Epidermal melanocyte (primary cell): Measurements from ENCODE around the gene B3GALT5.
A peak's percentile ranks its signal among the peaks of the same experiment; 100 is the strongest.
"Not testable (repeated sequence)": the region's sequence is repeated elsewhere in the genome, so short reads cannot be mapped to it uniquely, and the experiment has no call there.

Source experiments
- DNase-seq: peaks from one replicate; pipeline ENCODE4 v3.0.0; 2011; ENCODE audit warnings: low spot score; ENCODE audit not compliant: insufficient read length

Gene B3GALT5

DNA sequence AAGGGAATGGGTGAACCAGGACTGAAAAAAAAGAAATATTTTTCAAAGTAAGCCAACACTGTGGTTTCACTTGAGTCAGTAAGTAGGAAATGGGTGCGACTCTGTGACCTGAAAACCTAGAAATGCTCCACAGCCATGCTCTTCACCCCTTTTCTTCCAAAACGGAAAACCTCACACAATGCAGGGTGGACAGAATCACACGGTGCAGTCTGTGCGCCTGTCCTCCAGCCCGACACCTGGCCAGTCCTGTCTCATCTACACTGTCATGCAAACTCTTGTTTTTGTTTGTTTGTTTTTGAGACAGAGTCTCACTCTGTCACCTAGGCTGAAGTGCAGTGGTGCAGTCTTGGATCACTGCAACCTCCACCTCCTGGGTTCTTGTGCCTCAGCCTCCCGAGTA is 53.3 kb downstream of the B3GALT5 start:
- DNase-seq, result no peak

DNA sequence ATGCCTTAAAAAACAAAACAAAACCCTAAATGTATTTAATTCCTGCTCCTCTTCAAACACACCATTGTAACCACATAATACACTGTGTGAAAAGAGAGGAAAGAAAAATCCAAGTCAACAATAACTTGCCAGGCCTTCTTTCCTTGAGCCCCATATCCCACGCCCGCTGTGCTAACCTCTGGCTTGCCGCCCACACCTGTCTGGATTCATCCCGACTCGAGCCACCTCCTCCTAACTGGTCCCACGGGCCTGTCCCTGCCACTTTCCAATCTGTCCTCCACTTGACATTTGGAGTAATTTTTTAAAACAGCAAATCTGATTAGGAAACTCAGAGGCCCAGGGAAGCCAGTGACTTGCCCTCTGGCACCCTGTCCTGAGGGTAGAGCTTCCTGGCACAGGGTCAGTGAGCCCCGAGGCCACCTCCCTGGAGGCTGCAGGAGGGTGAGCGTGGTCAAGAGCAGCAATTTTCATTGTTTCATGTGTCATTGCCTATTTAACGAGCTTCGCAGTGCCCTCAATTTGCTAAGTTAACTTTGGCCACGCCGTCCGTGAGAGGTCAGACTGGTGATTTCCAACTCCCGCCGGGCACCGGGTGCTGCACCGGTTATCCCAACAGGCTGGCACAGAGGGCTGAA is 54.1 kb downstream of the B3GALT5 start:
- no peak for DNase-seq

DNA sequence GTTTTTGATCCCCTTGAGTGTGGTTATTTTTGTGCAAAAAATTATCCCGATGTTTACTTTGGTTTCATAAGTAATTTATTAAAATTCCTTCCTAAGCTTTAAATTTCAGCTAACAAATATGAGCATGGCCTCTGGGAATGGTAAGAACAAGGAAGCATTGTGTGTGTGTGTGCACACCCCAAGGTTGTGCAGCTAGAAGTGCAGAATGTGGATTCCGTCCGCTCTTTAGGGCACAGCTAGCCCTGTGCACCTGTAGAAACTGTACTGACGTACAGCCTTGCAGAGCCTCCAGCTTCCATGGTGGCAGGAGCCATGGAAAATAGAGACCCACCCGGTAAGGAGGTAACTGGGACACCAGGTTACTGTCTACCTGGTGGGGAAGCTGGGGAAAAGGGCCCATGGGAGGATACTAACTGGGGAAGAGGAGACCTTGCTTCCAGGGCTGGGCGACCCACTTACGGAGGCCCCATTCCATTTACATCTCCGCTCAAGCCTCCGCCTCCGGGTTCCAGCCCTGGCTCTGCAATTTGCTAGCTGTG is 54.7 kb downstream of the B3GALT5 start:
- no peak for DNase-seq

DNA sequence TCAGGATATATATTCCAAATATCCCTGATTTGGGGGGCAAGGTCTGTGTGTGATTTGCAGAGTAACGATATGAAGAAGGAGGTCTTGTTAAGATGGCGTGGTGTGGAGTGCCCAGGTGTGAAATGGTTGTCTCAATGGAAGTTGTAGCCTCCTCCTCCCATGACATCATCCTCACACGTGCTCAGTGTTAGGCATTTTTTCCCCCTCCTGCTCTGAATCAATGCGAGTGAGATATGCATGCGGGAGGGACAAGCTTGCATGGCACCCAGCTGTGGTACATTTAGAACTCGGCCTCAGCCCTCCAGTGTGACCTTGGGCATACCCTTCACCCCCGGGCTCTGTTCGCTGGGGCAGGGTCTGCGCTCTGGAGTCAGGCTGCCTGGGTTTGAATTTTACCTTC is 55.6 kb downstream of the B3GALT5 start:
- no peak for DNase-seq

- no peak for DNase-seq
Measured at GRCh38 chr21:39669485-39669884, 56.7 kb downstream of the B3GALT5 start.

DNA sequence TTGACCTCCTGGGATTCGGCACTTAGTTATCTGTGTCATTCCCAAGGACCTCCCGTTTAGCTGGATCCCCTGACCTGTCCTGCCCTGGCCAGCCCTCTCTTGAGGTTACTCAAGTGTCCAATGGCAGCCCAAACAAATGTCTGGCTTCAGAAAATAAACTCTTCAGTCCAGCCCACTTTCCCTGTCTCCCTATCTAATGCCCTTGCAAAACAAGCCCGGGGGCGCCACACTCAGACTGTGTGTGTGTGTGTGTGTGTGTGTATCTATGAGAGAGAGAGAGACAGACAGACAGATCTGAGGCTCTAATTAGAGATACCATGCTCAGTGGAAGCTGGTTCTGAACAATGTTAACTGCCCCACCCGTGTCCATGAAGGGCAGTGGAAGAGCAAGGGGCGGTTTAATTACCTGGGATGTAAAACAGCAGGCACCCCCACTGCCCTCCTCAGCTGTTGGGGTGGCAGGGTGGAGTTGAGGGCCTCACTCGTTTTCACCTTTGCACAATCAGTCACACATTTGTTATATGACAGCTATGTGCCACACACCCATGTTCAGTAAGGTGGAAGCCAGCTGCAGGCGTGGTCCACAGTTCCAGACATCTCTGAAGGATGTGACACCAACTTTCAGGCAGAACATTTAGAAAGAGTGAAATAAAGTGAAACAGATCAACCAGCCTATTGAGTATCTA is 57.4 kb downstream of the B3GALT5 start:
- no peak for DNase-seq

- DNase-seq, result no peak
Measured at GRCh38 chr21:39670701-39671100, 58.0 kb downstream of the B3GALT5 start.

- DNase-seq, result no peak
Measured at GRCh38 chr21:39671986-39672385, 59.2 kb downstream of the B3GALT5 start.

DNA sequence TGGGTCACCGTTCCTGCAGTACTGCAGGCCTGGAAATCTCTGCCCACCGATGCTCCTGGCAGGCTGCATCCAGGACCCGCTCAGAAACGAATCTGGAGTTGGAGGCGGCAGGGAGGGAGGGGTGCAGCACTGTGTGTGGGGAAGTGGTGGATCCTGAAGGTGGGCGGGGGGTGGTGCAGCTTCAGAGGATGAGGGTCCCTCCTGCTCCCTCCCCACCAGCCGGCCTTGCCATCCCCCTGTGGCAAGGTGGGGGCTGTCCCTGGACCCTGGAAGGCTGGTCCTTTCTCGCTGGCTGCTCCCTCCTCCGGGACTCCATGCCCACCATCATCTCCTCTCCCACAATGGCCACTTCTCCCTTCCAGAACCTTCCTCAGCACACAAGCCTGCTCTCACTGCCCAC is 60.4 kb downstream of the B3GALT5 start:
- no peak for DNase-seq

GRCh38 chr21:39673736-39674135 is 61.0 kb downstream of the B3GALT5 start:
- no peak for DNase-seq

GRCh38 chr21:39674801-39675200 is 62.1 kb downstream of the B3GALT5 start:
- no peak for DNase-seq

- no peak for DNase-seq
Measured at GRCh38 chr21:39675590-39675989, 62.9 kb downstream of the B3GALT5 start.

DNA sequence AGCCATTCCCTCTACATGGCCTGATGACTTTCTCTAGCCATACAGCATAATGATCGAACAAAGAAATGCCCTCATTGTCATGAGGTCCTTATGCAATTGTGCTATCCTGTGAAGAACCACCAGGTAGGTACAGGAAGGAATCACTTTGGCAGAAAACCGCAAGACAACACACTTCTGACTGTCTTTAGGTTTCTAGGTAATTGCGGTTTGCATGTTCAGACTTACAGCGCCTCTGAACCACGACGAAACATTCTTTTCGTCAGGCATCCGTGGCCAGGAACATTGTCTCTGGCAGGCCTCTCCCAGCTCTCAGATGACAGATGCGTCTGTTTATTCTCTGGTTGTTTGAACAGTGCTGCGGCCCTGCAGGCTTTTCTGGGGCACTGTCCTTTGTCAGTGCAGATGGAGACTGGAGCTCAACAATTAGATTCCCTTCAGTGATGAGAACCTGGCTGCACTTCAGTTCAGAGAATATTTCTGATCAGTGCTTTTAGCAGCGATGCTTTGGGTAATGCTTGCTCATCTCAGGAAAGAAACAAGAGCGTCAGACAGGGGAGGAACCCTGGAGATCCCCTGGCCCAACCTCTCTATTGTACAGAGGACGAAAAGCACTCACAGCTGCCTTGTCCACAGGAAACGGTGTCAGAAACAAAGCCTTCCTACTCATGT is 63.4 kb downstream of the B3GALT5 start:
- peak; percentile 36 for DNase-seq

- DNase-seq, result no peak
Measured at GRCh38 chr21:39680216-39680615, 67.5 kb downstream of the B3GALT5 start.

- DNase-seq, result no peak
Measured at GRCh38 chr21:39681257-39681656, 68.5 kb downstream of the B3GALT5 start.

DNA sequence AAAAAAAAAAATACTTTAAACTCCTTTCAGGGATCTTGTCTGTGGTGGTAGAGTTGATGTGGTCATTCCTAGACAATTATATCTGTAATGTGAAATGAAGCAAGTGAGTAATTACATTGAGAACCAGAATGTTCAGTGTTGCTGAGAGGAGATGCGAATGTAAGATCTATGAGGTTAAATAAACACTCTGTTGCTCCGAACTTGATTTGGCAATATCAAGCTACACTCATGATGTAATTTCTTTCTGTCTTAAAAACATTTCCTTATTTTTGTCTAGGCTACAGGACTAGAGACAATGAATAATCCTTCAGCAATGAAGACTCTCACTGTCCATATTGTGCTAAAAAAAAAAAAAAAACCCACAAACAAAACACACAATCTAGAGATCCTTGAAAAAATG is 69.1 kb downstream of the B3GALT5 start:
- DNase-seq, result no peak

DNA sequence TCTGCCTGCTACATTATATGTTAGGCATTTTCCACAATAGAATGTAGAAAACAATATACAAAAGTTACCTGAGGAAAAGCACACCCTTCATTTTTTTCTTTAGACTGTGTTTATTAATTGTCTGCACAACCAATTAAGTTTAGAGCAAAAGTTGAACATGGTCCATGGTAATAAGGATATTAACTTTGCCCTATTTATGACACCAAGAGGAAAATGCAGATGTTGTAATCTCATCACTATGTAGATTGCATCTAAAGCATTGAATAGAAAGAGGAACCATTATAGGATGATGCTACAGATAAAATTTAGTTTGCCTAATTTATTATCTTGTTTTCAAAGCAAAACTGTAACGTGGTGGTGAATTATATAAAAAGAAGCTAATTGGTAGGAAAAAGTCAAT is 72.5 kb downstream of the B3GALT5 start:
- no peak for DNase-seq

DNA sequence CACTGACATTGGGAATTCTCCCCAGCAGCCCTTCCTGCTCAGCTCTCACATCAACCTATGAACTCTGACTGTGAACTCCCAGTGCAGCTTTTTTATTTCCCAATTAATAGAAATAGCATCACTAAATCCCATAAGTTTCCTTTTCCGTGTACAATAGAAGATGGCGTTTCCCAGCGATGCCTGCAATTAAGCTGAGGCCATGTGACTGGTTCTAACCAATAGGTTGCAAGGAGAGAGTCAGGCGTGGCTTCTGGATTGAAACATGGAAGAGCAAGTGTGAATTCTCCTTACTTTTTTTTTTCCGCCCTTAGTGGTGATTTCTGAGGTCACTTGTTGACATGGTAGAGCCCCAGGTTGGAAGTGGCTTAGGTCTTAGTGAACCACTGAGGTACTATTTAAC is 73.3 kb downstream of the B3GALT5 start:
- DNase-seq, result no peak

GRCh38 chr21:39686646-39687468 is 74.1 kb downstream of the B3GALT5 start:
- DNase-seq, result no peak

GRCh38 chr21:39688010-39688409 is 75.3 kb downstream of the B3GALT5 start:
- DNase-seq, result no peak

DNA sequence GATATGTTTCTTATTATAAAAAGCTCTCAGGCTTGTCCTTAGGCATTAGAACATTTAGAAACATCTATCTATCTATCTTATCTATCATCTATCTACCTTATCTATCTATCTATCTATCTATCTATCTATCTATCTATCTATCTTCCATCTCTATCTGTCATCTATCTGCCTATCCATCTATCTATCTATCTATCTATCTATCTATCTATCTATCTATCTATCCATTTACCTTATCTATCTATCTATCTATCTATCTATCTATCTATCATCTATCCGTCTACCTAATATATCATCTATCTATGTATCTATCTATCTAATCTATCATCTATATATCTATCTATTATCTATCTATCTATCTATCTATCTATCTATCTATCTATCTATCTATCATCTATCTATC is 77.1 kb downstream of the B3GALT5 start:
- not testable (repeated sequence) for DNase-seq

- no peak for DNase-seq
Measured at GRCh38 chr21:39690454-39690853, 77.7 kb downstream of the B3GALT5 start.
